PFSK-1 (cell line): Measurements from ENCODE around the gene HIC1.

ENCODE experiments used
- POLR2AphosphoS5 ChIP-seq: IDR thresholded peaks from 2 replicates; pipeline ENCODE4 v1.6.1; 2012; ENCODE audit warnings: low read depth, mild to moderate bottlenecking, control low read depth, low read length, moderate library complexity
- TF ChIP-seq, protein P1 (sequence below), 2 experiments: IDR thresholded peaks; 2 replicates each; pipeline versions ENCODE4 v1.6.1 to v1.8.0; 2011 to 2012; ENCODE audit warnings: low read depth in 2 of 2, low read length in 2 of 2, control low read depth in 1 of 2, inconsistent platforms in 1 of 2, mild to moderate bottlenecking in 1 of 2, moderate library complexity in 1 of 2; ENCODE audit not compliant: insufficient read depth in 1 of 2

DNA sequence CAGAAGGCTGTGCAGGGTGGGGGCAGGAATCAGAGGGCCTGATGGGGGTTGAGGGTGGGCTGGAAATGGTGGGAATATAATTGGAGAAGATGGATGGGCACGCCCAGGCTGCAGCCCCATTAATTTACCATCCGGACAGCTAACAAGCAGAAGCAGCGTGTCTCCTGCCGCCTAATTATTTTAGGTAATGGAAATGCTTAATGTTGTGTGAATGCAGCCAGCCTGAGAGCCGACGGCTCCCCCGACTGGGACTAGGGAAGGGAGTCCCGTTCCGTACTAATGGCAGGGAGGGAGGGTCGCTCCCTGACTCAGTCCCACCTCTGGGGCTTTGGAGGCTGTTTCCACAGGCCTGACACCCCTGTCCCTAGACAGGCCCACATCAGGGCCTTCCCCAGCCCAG lies 17.7 kb upstream of the HIC1 start:
- TF ChIP-seq POLR2AphosphoS5 = no peak
- TF ChIP-seq, protein P1, sequence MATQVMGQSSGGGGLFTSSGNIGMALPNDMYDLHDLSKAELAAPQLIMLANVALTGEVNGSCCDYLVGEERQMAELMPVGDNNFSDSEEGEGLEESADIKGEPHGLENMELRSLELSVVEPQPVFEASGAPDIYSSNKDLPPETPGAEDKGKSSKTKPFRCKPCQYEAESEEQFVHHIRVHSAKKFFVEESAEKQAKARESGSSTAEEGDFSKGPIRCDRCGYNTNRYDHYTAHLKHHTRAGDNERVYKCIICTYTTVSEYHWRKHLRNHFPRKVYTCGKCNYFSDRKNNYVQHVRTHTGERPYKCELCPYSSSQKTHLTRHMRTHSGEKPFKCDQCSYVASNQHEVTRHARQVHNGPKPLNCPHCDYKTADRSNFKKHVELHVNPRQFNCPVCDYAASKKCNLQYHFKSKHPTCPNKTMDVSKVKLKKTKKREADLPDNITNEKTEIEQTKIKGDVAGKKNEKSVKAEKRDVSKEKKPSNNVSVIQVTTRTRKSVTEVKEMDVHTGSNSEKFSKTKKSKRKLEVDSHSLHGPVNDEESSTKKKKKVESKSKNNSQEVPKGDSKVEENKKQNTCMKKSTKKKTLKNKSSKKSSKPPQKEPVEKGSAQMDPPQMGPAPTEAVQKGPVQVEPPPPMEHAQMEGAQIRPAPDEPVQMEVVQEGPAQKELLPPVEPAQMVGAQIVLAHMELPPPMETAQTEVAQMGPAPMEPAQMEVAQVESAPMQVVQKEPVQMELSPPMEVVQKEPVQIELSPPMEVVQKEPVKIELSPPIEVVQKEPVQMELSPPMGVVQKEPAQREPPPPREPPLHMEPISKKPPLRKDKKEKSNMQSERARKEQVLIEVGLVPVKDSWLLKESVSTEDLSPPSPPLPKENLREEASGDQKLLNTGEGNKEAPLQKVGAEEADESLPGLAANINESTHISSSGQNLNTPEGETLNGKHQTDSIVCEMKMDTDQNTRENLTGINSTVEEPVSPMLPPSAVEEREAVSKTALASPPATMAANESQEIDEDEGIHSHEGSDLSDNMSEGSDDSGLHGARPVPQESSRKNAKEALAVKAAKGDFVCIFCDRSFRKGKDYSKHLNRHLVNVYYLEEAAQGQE (IDR thresholded peaks at IDR 0.05; ENCODE audit: insufficient read depth in 1 of 2, low read depth in 2 of 2, low read length in 2 of 2) = no peak
